ENCODE data around the gene SBNO1. TPM values are rescaled to one million over a fixed set of nuclear protein-coding genes. Genes with fewer than 3 reads are reported as not detected.

Gene SBNO1
- total RNA-seq, 1 experiment from 2014 or later: 68.7 TPM

DNA sequence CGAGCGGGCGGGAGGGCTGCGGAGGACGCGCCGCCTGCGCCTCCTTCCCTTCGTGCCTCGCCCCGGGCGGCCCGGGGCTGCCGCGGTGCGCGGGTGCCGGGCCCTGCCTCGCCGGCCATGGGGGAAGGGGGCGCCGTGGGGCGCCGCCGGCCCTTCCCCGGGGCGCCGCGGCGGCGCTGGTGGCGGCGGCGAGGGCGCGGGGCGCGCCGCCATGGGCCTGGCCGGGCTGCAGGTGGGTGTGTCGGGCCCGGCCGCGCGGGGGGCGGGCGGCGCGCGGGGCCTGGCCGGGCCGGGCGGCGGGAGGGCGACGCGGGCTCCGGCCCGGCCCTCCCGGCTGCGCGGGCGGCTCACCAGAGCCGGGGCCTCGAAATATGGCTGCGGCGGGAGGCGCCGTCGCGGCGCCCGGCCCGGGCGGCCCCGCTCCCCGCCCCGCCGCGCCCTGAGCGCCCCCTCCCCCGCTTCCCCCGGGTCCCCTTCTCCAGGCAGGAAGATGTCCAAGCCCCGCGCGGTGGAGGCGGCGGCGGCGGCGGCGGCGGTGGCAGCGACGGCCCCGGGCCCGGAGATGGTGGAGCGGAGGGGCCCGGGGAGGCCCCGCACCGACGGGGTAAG, 24.4 kb upstream of the SBNO1 start:
- TF ChIP-seq CTCF (IDR thresholded peaks at IDR 0.05) (no peak), SIN3A (IDR thresholded peaks at IDR 0.05; ENCODE audit: borderline replicate concordance, insufficient read depth, low read depth, low read length) (no peak), POLR2AphosphoS5 (IDR thresholded peaks at IDR 0.05; ENCODE audit: low read depth, low read length) (no peak), TCF7L2 (IDR thresholded peaks at IDR 0.05; ENCODE audit: low read depth, low read length) (no peak)
- TF ChIP-seq, protein P1, sequence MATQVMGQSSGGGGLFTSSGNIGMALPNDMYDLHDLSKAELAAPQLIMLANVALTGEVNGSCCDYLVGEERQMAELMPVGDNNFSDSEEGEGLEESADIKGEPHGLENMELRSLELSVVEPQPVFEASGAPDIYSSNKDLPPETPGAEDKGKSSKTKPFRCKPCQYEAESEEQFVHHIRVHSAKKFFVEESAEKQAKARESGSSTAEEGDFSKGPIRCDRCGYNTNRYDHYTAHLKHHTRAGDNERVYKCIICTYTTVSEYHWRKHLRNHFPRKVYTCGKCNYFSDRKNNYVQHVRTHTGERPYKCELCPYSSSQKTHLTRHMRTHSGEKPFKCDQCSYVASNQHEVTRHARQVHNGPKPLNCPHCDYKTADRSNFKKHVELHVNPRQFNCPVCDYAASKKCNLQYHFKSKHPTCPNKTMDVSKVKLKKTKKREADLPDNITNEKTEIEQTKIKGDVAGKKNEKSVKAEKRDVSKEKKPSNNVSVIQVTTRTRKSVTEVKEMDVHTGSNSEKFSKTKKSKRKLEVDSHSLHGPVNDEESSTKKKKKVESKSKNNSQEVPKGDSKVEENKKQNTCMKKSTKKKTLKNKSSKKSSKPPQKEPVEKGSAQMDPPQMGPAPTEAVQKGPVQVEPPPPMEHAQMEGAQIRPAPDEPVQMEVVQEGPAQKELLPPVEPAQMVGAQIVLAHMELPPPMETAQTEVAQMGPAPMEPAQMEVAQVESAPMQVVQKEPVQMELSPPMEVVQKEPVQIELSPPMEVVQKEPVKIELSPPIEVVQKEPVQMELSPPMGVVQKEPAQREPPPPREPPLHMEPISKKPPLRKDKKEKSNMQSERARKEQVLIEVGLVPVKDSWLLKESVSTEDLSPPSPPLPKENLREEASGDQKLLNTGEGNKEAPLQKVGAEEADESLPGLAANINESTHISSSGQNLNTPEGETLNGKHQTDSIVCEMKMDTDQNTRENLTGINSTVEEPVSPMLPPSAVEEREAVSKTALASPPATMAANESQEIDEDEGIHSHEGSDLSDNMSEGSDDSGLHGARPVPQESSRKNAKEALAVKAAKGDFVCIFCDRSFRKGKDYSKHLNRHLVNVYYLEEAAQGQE (IDR thresholded peaks at IDR 0.05; ENCODE audit: insufficient read depth in 1 of 2, low read depth in 2 of 2, low read length in 1 of 2): no peak
- Histone ChIP-seq H3K4me3 (ENCODE audit: low read depth in 2 of 2, low read length in 2 of 2) (peak overlapping the region in 1 of 2 experiments; percentile 61; a peak in 3 of 4 replicates), H3K36me3 (ENCODE audit: control insufficient read depth, insufficient read depth, low read length) (peaks cover 10% of the 10 kb centered on the region), H3K27me3 (ENCODE audit: control insufficient read depth, insufficient read depth, low read length) (no peaks in the 10 kb centered on the region), H3K9me3 (ENCODE audit: control insufficient read depth, insufficient read depth, low read depth, low read length) (no peaks in the 10 kb centered on the region), H3K4me1 (ENCODE audit: control insufficient read depth, insufficient read depth, low read length) (peaks cover 19% of the 10 kb centered on the region), H3K27ac (ENCODE audit: low read length) (no peak overlapping the region)
- CTCF ChIA-PET: no interaction called here
- DNase-seq (ENCODE audit: low read depth, low spot score): no peak
- no TSS peak for BruUV-seq (replicated peaks)
- in situ Hi-C loops (cut with HindIII; ENCODE audit: low pct_unique_long_range_greater_than_20kb, low sequenced_read_pairs) (no loop called here), intact Hi-C loops (cut with micrococcal nuclease; ENCODE audit: unreplicated experiment) (no loop called here)
- POLR2A ChIA-PET: no interaction called here
- ATAC-seq: peak; percentile 5

GRCh38 chr12:123388177-123388950, 23.7 kb upstream of the SBNO1 start:
- Histone ChIP-seq H3K4me1 (ENCODE audit: control insufficient read depth, insufficient read depth, low read length) (peaks cover 19% of the 10 kb centered on the region), H3K27me3 (ENCODE audit: control insufficient read depth, insufficient read depth, low read length) (no peaks in the 10 kb centered on the region), H3K27ac (ENCODE audit: low read length) (peak overlapping the region; percentile 67), H3K4me3 (ENCODE audit: low read depth in 2 of 2, low read length in 2 of 2) (peak overlapping the region; percentile 61 to 74), H3K36me3 (ENCODE audit: control insufficient read depth, insufficient read depth, low read length) (peaks cover 10% of the 10 kb centered on the region), H3K9me3 (ENCODE audit: control insufficient read depth, insufficient read depth, low read depth, low read length) (no peaks in the 10 kb centered on the region)
- DNase-seq (ENCODE audit: low read depth, low spot score): no peak
- BruUV-seq (replicated peaks): no TSS peak
- in situ Hi-C loops (cut with HindIII; ENCODE audit: low pct_unique_long_range_greater_than_20kb, low sequenced_read_pairs) (no loop called here), intact Hi-C loops (cut with micrococcal nuclease; ENCODE audit: unreplicated experiment) (no loop called here)
- POLR2A ChIA-PET: no interaction called here
- CTCF ChIA-PET: no interaction called here
- TF ChIP-seq POLR2AphosphoS5 (IDR thresholded peaks at IDR 0.05; ENCODE audit: low read depth, low read length): no peak
- TF ChIP-seq, protein P1 (IDR thresholded peaks at IDR 0.05; ENCODE audit: insufficient read depth in 1 of 2, low read depth in 2 of 2, low read length in 1 of 2): no peak
- TF ChIP-seq CTCF (IDR thresholded peaks at IDR 0.05): no peak; the same call in 1 of the 2 replicates
- no peak for TF ChIP-seq SIN3A (IDR thresholded peaks at IDR 0.05; ENCODE audit: borderline replicate concordance, insufficient read depth, low read depth, low read length)
- TF ChIP-seq TCF7L2 (IDR thresholded peaks at IDR 0.05; ENCODE audit: low read depth, low read length): no peak
- peak; percentile 77 for ATAC-seq

Data from Panc1 (cell line).